ENCODE measurements around the gene ZFAND3.

Gene ZFAND3

GRCh38 chr6:38149531-38149930 is 330.0 kb downstream of the ZFAND3 start:
- peak; percentile 89 for DNase-seq
- Histone ChIP-seq H3K4me3 (ENCODE audit: low read depth, low read length) (no peak overlapping the region), H3K27me3 (ENCODE audit: insufficient read depth, low read depth, severe bottlenecking) (no peaks in the 10 kb centered on the region), H3K27ac (no peak overlapping the region), H3K9me3 (ENCODE audit: severe bottlenecking) (no peaks in the 10 kb centered on the region), H3K36me3 (peaks cover 17% of the 10 kb centered on the region)
- TF ChIP-seq, protein P1, sequence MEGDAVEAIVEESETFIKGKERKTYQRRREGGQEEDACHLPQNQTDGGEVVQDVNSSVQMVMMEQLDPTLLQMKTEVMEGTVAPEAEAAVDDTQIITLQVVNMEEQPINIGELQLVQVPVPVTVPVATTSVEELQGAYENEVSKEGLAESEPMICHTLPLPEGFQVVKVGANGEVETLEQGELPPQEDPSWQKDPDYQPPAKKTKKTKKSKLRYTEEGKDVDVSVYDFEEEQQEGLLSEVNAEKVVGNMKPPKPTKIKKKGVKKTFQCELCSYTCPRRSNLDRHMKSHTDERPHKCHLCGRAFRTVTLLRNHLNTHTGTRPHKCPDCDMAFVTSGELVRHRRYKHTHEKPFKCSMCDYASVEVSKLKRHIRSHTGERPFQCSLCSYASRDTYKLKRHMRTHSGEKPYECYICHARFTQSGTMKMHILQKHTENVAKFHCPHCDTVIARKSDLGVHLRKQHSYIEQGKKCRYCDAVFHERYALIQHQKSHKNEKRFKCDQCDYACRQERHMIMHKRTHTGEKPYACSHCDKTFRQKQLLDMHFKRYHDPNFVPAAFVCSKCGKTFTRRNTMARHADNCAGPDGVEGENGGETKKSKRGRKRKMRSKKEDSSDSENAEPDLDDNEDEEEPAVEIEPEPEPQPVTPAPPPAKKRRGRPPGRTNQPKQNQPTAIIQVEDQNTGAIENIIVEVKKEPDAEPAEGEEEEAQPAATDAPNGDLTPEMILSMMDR (IDR thresholded peaks at IDR 0.05; ENCODE audit: low read depth, low read length) = no peak

- no peaks in the 10 kb centered on the region for H3K27me3 ChIP-seq (ENCODE audit: insufficient read depth, low read depth, severe bottlenecking)
- H3K27ac ChIP-seq = no peak overlapping the region
- no peaks in the 10 kb centered on the region for H3K9me3 ChIP-seq (ENCODE audit: severe bottlenecking)
- DNase-seq = no peak
- H3K36me3 ChIP-seq = peaks cover 16% of the 10 kb centered on the region
- TF ChIP-seq, protein P1 (IDR thresholded peaks at IDR 0.05; ENCODE audit: low read depth, low read length) = no peak
- no peak overlapping the region for H3K4me3 ChIP-seq (ENCODE audit: low read depth, low read length)
Observed at GRCh38 chr6:38150021-38150420, 330.5 kb downstream of the ZFAND3 start.

GRCh38 chr6:38150681-38151296 is 331.3 kb downstream of the ZFAND3 start:
- H3K27me3 ChIP-seq (ENCODE audit: insufficient read depth, low read depth, severe bottlenecking) = no peaks in the 10 kb centered on the region
- no peaks in the 10 kb centered on the region for H3K9me3 ChIP-seq (ENCODE audit: severe bottlenecking)
- H3K27ac ChIP-seq = no peak overlapping the region
- TF ChIP-seq, protein P1 (IDR thresholded peaks at IDR 0.05; ENCODE audit: low read depth, low read length) = no peak
- H3K4me3 ChIP-seq (ENCODE audit: low read depth, low read length) = no peak overlapping the region
- H3K36me3 ChIP-seq = peaks cover 12% of the 10 kb centered on the region
- no peak for DNase-seq

GRCh38 chr6:38151580-38152500 is 332.3 kb downstream of the ZFAND3 start:
- Histone ChIP-seq H3K4me3 (ENCODE audit: low read depth, low read length) (no peak overlapping the region), H3K9me3 (ENCODE audit: severe bottlenecking) (no peaks in the 10 kb centered on the region), H3K27ac (no peak overlapping the region), H3K36me3 (peaks cover 12% of the 10 kb centered on the region), H3K27me3 (ENCODE audit: insufficient read depth, low read depth, severe bottlenecking) (no peaks in the 10 kb centered on the region)
- TF ChIP-seq, protein P1 (IDR thresholded peaks at IDR 0.05; ENCODE audit: low read depth, low read length) = no peak
- DNase-seq = peak; percentile 9

DNA sequence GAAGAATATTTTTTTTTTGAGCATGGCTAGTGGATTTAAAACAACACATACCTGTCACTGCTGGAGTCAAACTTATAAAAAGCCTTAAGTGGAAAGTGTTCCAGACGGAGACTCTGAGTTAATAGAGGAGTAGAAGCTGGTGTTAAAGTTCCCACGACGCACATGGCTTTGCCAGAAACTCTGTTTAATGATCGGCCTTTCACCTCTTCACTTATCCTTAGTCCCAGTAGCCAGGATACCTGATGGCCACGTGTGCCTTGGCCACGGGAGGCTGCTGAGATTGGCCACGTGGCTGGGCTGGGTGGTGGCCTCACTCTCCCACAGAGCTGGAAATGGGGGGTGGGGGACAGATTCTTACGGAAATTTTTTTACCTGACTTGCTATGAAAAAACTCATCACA is 333.1 kb downstream of the ZFAND3 start:
- no peak overlapping the region for H3K27ac ChIP-seq
- H3K27me3 ChIP-seq (ENCODE audit: insufficient read depth, low read depth, severe bottlenecking) = no peaks in the 10 kb centered on the region
- TF ChIP-seq, protein P1 (IDR thresholded peaks at IDR 0.05; ENCODE audit: low read depth, low read length) = no peak
- no peak for DNase-seq
- no peak overlapping the region for H3K4me3 ChIP-seq (ENCODE audit: low read depth, low read length)
- peaks cover 12% of the 10 kb centered on the region for H3K36me3 ChIP-seq
- no peaks in the 10 kb centered on the region for H3K9me3 ChIP-seq (ENCODE audit: severe bottlenecking)

All from WERI-Rb-1 (cell line).